Common myeloid progenitor, CD34-positive (primary cell): ENCODE results near the gene LYZL2.
"Not testable (repeated sequence)": the region's sequence is repeated elsewhere in the genome, so short reads cannot be mapped to it uniquely, and the experiment has no call there.

ENCODE experiments used
- CTCF ChIA-PET: fragments of 350-600 bp; sonication (Branson Sonifier 250); formaldehyde crosslinking; loops from one replicate; lab custom pipeline; 2021; ENCODE audit warnings: antibody characterized with exemption; lab: Charles Lee
- POLR2A ChIA-PET: fragments of 350-600 bp; sonication (Branson Sonifier 250); formaldehyde crosslinking; loops from one replicate; lab custom pipeline; 2021; ENCODE audit warnings: antibody characterized with exemption; lab: Charles Lee
- DNase-seq, 3 donors: peaks; one replicate each; pipeline versions ENCODE4 v3.0.0 to v3.0.0-alpha.2; 2013
- H3K27ac ChIP-seq, 2 experiments: 1 replicate in 1 of 2; 2 replicates in 1 of 2; pipeline ENCODE4 v1.7.0; 2013; ENCODE audit warnings: inconsistent platforms in 2 of 2, low read length in 2 of 2, mild to moderate bottlenecking in 2 of 2, low read depth in 1 of 2, moderate library complexity in 1 of 2; ENCODE audit not compliant: severe bottlenecking in 2 of 2, insufficient read depth in 1 of 2, poor library complexity in 1 of 2
- H3K27me3 ChIP-seq, 5 experiments: replicated peaks in 2 of 5; 1 replicate in 3 of 5; 2 replicates in 2 of 5; pipeline versions ENCODE4 v1.6.1 to v1.7.0; 2013; ENCODE audit warnings: low read length in 4 of 5, mild to moderate bottlenecking in 2 of 5, moderate library complexity in 2 of 5, inconsistent platforms in 1 of 5; ENCODE audit not compliant: insufficient read depth in 5 of 5, control insufficient read depth in 4 of 5
- H3K36me3 ChIP-seq, 4 experiments: 1 replicate in 2 of 4; 2 replicates in 2 of 4; pipeline versions ENCODE4 v1.6.1 to v1.7.0; 2013; ENCODE audit warnings: low read length in 3 of 4, control low read depth in 1 of 4, mild to moderate bottlenecking in 1 of 4; ENCODE audit not compliant: control insufficient read depth in 4 of 4, insufficient read depth in 4 of 4
- H3K4me1 ChIP-seq, 4 experiments: 1 replicate in 3 of 4; 2 replicates in 1 of 4; pipeline versions ENCODE4 v1.6.1 to v1.7.1; 2013; ENCODE audit warnings: low read length in 3 of 4, mild to moderate bottlenecking in 3 of 4, control low read depth in 1 of 4, inconsistent platforms in 1 of 4, moderate library complexity in 1 of 4; ENCODE audit not compliant: control insufficient read depth in 4 of 4, insufficient read depth in 4 of 4; ENCODE audit errors: control extremely low read depth in 1 of 4
- H3K4me3 ChIP-seq, 7 experiments: 1 replicate in 4 of 7; 2 replicates in 3 of 7; pipeline versions ENCODE4 v1.5.1 to v1.7.0; 2013; ENCODE audit warnings: mild to moderate bottlenecking in 7 of 7, low read length in 6 of 7, moderate library complexity in 6 of 7, inconsistent platforms in 2 of 7, low read depth in 2 of 7, control low read depth in 1 of 7; ENCODE audit not compliant: insufficient read depth in 4 of 7, control insufficient read depth in 1 of 7; ENCODE audit errors: extremely low read depth in 1 of 7
- H3K9me3 ChIP-seq, 5 experiments: 1 replicate in 4 of 5; 2 replicates in 1 of 5; pipeline versions ENCODE4 v1.6.1 to v1.7.1; 2013; ENCODE audit warnings: low read length in 4 of 5, mild to moderate bottlenecking in 2 of 5, inconsistent platforms in 1 of 5, low read depth in 1 of 5, moderate library complexity in 1 of 5; ENCODE audit not compliant: control insufficient read depth in 4 of 5, insufficient read depth in 2 of 5; ENCODE audit errors: control extremely low read depth in 1 of 5
- WGBS: methylation state at CpG from one replicate; pipeline ENCODE4 v1.1.5; 2013; ENCODE audit not compliant: insufficient coverage; 5-methylcytosine and 5-hydroxymethylcytosine counted together

Gene LYZL2

GRCh38 chr10:30603589-30603988, 26.0 kb downstream of the LYZL2 start:
- ChIA-PET CTCF (interaction anchor here (4.4 kb wide), 1 partner anchor 12 kb away, joined by 24 read pairs; no protein-coding TSS in a partner anchor), POLR2A (interaction anchor here (0.7 kb wide), 1 partner anchor 255 kb away, joined by 3 read pairs; the partner anchor contains the start of gene MTPAP)
- Histone ChIP-seq H3K4me3 (no peak overlapping the region), H3K9me3 (no peaks in the 10 kb centered on the region), H3K36me3 (no peaks in the 10 kb centered on the region), H3K27me3 (no peaks in the 10 kb centered on the region), H3K27ac (no peak overlapping the region), H3K4me1 (peaks cover 0 to 21% (median 7%) of the 10 kb centered on the region in 4 experiments)
- WGBS: 100% methylated on average over 1 of the region's 3 CpGs
- DNase-seq: no peak

GRCh38 chr10:30602747-30603146, 26.8 kb downstream of the LYZL2 start:
- Histone ChIP-seq H3K27me3 (no peaks in the 10 kb centered on the region), H3K4me1 (peaks cover 0 to 21% (median 7%) of the 10 kb centered on the region in 4 experiments), H3K4me3 (no peak overlapping the region), H3K9me3 (no peaks in the 10 kb centered on the region), H3K36me3 (no peaks in the 10 kb centered on the region), H3K27ac (no peak overlapping the region)
- POLR2A ChIA-PET: no interaction called here
- no CpG with 5 or more reads among the region's 1 CpG for WGBS
- CTCF ChIA-PET: interaction anchor here (0.6 to 4.4 kb wide), 2 partner anchors 11 to 160 kb away, joined by 3 to 24 read pairs; no protein-coding TSS in a partner anchor
- DNase-seq: no peak

GRCh38 chr10:30600005-30600404, 29.5 kb downstream of the LYZL2 start:
- H3K27me3 ChIP-seq: no peaks in the 10 kb centered on the region
- WGBS: no CpG with 5 or more reads among the region's 2 CpGs
- H3K27ac ChIP-seq: no peak overlapping the region
- no peaks in the 10 kb centered on the region for H3K9me3 ChIP-seq
- no peaks in the 10 kb centered on the region for H3K36me3 ChIP-seq
- ChIA-PET POLR2A (no interaction called here), CTCF (no interaction called here)
- H3K4me3 ChIP-seq: no peak overlapping the region
- peaks cover 0 to 2% (median under 1%) of the 10 kb centered on the region in 4 experiments for H3K4me1 ChIP-seq
- DNase-seq: peak; percentile 83 to 96 (median 94)

- CTCF ChIA-PET: interaction anchor here (0.6 kb wide), 1 partner anchor 16 kb away, joined by 3 read pairs; no protein-coding TSS in a partner anchor
- no peaks in the 10 kb centered on the region for H3K36me3 ChIP-seq
- no peak overlapping the region for H3K27ac ChIP-seq
- peaks cover 0 to 2% (median 0%) of the 10 kb centered on the region in 4 experiments for H3K4me1 ChIP-seq
- POLR2A ChIA-PET: no interaction called here
- DNase-seq: no peak
- H3K4me3 ChIP-seq: no peak overlapping the region
- 93% methylated on average over 3 of the region's 8 CpGs for WGBS
- no peaks in the 10 kb centered on the region for H3K9me3 ChIP-seq
- H3K27me3 ChIP-seq: no peaks in the 10 kb centered on the region
Observed at GRCh38 chr10:30598105-30598776, 31.3 kb downstream of the LYZL2 start.

- POLR2A ChIA-PET, H3K36me3 ChIP-seq, DNase-seq, H3K27me3 ChIP-seq, H3K27ac ChIP-seq, H3K4me1 ChIP-seq, H3K9me3 ChIP-seq, H3K4me3 ChIP-seq: not testable (repeated sequence)
- 100% methylated on average over 1 of the region's 7 CpGs for WGBS
- CTCF ChIA-PET: interaction anchor here (0.6 to 1.2 kb wide), 2 partner anchors 10 to 16 kb away, joined by 3 read pairs; no protein-coding TSS in a partner anchor
Observed at GRCh38 chr10:30597433-30597824, 32.1 kb downstream of the LYZL2 start.

- H3K4me1 ChIP-seq, H3K27me3 ChIP-seq, H3K27ac ChIP-seq, H3K4me3 ChIP-seq, DNase-seq, H3K36me3 ChIP-seq, POLR2A ChIA-PET, H3K9me3 ChIP-seq: not testable (repeated sequence)
- WGBS: 97% methylated on average over 5 of the region's 12 CpGs
- CTCF ChIA-PET: interaction anchor here (1.2 kb wide), 1 partner anchor 11 kb away, joined by 3 read pairs; no protein-coding TSS in a partner anchor
Observed at GRCh38 chr10:30596493-30597432, 32.8 kb downstream of the LYZL2 start.
